Right lobe of liver (tissue), 4 donors: ENCODE measurements around the gene SECISBP2.

ENCODE experiments used
- CTCF ChIP-seq, 4 donors: fragments of 200-600 bp in 3 of 4; fragments of 450-650 bp in 1 of 4; IDR thresholded peaks; one replicate each; pipeline versions ENCODE4 v1.5.1 to v1.8.0; 2016 to 2022; ENCODE audit warnings: antibody characterized with exemption in 4 of 4, mild to moderate bottlenecking in 2 of 4
- POLR2A ChIP-seq: fragments of 450-650 bp; IDR thresholded peaks from one replicate; pipeline ENCODE4 v1.6.1; 2017; ENCODE audit warnings: antibody characterized with exemption, mild to moderate bottlenecking
- donor health status: DM: no; HTN: no; CAD: no.
- donor health status: DM: no; HTN: no; CAD: no.
- donor health status: DM: no; HTN: yes; CAD: no.

GRCh38 chr9:89382026-89382986 lies 64.0 kb downstream of the SECISBP2 start:
- TF ChIP-seq CTCF (IDR thresholded peaks at IDR 0.05): no peak
- TF ChIP-seq POLR2A: no peak
